Measurements from ENCODE around the gene TMBIM4. TPM values are rescaled to one million over a fixed set of nuclear protein-coding genes. Genes with fewer than 3 reads are reported as not detected.

Gene TMBIM4
- total and polyA plus RNA-seq, 10 of the 15 experiments (the other 5 are each of a cell fraction or from before 2014, with no cell fraction given): 38.8 to 341 (median 82.8) TPM

GRCh38 chr12:66165141-66165540, 4.7 kb downstream of the TMBIM4 start (continued):
- no peak for TF ChIP-seq STAT3 (IDR thresholded peaks at IDR 0.05; ENCODE audit: low read depth, low read length)
- TF ChIP-seq CHD2 (IDR thresholded peaks at IDR 0.05; ENCODE audit: borderline replicate concordance, low read depth, low read length): no peak

- peaks cover 22% of the 10 kb centered on the region for H3K9me3 ChIP-seq (replicated peaks; ENCODE audit: control insufficient read depth, insufficient read depth, low read length)
- H3K4me1 ChIP-seq (ENCODE audit: control insufficient read depth, insufficient read depth, low read length): no peaks in the 10 kb centered on the region
- ATAC-seq (no peak), FAIRE-seq (no peak), DNase-seq (ENCODE audit: low read depth, low spot score) (no peak)
- no peak overlapping the region for H3K9ac ChIP-seq (ENCODE audit: control insufficient read depth, insufficient read depth, low read length)
- H4K20me1 ChIP-seq (ENCODE audit: control insufficient read depth, insufficient read depth): no peaks in the 10 kb centered on the region
- peaks cover 53% of the 10 kb centered on the region for H3K79me2 ChIP-seq (ENCODE audit: control insufficient read depth, insufficient read depth, low read length)
- intact Hi-C loops (cut with micrococcal nuclease; ENCODE audit: unreplicated experiment) (loop anchor here (10.0 kb wide), 1 partner anchor 1760 kb away; the partner anchor contains the start of gene XPOT), in situ Hi-C loops (cut with MboI) (no loop called here)
- RAD21 ChIA-PET (ENCODE audit: unreplicated experiment): no interaction called here
- H3K27ac ChIP-seq (ENCODE audit: control insufficient read depth, insufficient read depth): no peak overlapping the region
- SMC1A ChIA-PET (ENCODE audit: uncharacterized antibody, unreplicated experiment): no interaction called here
- POLR2A ChIA-PET: no interaction called here
- WGBS (ENCODE audit: insufficient coverage, insufficient replicate concordance, low lambda C conversion rate, missing lambda C conversion rate): 77% methylated on average over 3 of the region's 3 CpGs
- H3K27me3 ChIP-seq (replicated peaks in 1 of 2; ENCODE audit: control insufficient read depth in 2 of 2, insufficient read depth in 2 of 2, low read length in 1 of 2): no peaks in the 10 kb centered on the region
- no peak overlapping the region for H3K4me2 ChIP-seq (ENCODE audit: control insufficient read depth, insufficient read depth)
- no peak overlapping the region for H2AFZ ChIP-seq (ENCODE audit: control insufficient read depth, low read depth, low read length)
- peaks cover 0 to 6% of the 10 kb centered on the region in 2 experiments for H3K36me3 ChIP-seq (ENCODE audit: control insufficient read depth in 2 of 2, insufficient read depth in 2 of 2, low read length in 1 of 2)
- CTCF ChIA-PET: interaction anchor here (1.4 kb wide), 1 partner anchor 19 kb away, joined by 4 read pairs; no protein-coding TSS in a partner anchor
- no peak overlapping the region for H3K4me3 ChIP-seq
- BruUV-seq (replicated peaks): no TSS peak
- no peak for TF ChIP-seq E4F1 (IDR thresholded peaks at IDR 0.05; ENCODE audit: borderline replicate concordance, partially characterized antibody)
- no peak for TF ChIP-seq RBBP5 (conservative IDR thresholded peaks at IDR 0.05)
These were observed 5.4 kb downstream of the TMBIM4 start for GRCh38 chr12:66164349-66164821.

All from GM12878 (cell line).